WTC11 (cell line): Measurements from ENCODE around the gene OR9Q1. TPM values are rescaled to one million over a fixed set of nuclear protein-coding genes. Genes with fewer than 3 reads are reported as not detected.

ENCODE experiments used
- ATAC-seq: fragments of 200-7000 bp; cut with Tn5 transposase; 2 replicates; pipeline ENCODE4 v1.10.0; 2021; ENCODE audit warnings: mild to moderate bottlenecking, moderate library complexity
- CTCF ChIA-PET: fragments of 300-600 bp; sonication (Branson Sonifier 250); formaldehyde crosslinking; loops from one replicate; lab custom pipeline; 2021; ENCODE audit warnings: antibody characterized with exemption; lab: Charles Lee
- POLR2A ChIA-PET: fragments of 350-600 bp; sonication (Branson Sonifier 250); formaldehyde crosslinking; loops from one replicate; lab custom pipeline; 2021; ENCODE audit warnings: antibody characterized with exemption; lab: Charles Lee
- DNase-seq: peaks from one replicate; pipeline ENCODE4 v3.0.0; 2021; ENCODE audit warnings: low spot score
- H3K27ac Mint-ChIP-seq: 2 replicates; pipeline ENCODE4 v1.8.0; 2021; ENCODE audit warnings: mixed read lengths
- H3K27me3 Mint-ChIP-seq: 2 replicates; pipeline ENCODE4 v1.8.0; 2021; ENCODE audit warnings: low read depth, mild to moderate bottlenecking, moderate library complexity, mixed read lengths
- H3K36me3 Mint-ChIP-seq: 2 replicates; pipeline ENCODE4 v1.8.0; 2021; ENCODE audit warnings: mixed read lengths
- H3K4me1 Mint-ChIP-seq: 2 replicates; pipeline ENCODE4 v1.8.0; 2022; ENCODE audit warnings: mixed read lengths
- H3K4me3 Mint-ChIP-seq: 2 replicates; pipeline ENCODE4 v1.8.0; 2021; ENCODE audit warnings: mild to moderate bottlenecking, moderate library complexity, mixed read lengths
- H3K9me3 Mint-ChIP-seq: 2 replicates; pipeline ENCODE4 v1.8.0; 2021; ENCODE audit warnings: mixed read lengths
- CREB1 ChIP-seq: sonication (generic); formaldehyde crosslinking; IDR thresholded peaks from 2 replicates; pipeline ENCODE4 v1.8.0; 2023; ENCODE audit warnings: mild to moderate bottlenecking, missing genetic modification reagents
- CREM ChIP-seq: sonication (generic); formaldehyde crosslinking; IDR thresholded peaks from 2 replicates; pipeline ENCODE4 v1.8.1; 2022; ENCODE audit warnings: mild to moderate bottlenecking, missing genetic modification reagents, moderate library complexity
- FOXJ3 ChIP-seq: sonication (generic); formaldehyde crosslinking; IDR thresholded peaks from 2 replicates; pipeline ENCODE4 v1.9.0; 2021; ENCODE audit warnings: missing genetic modification reagents, mild to moderate bottlenecking, borderline replicate concordance
- GABPB1 ChIP-seq: sonication (generic); formaldehyde crosslinking; IDR thresholded peaks from 2 replicates; pipeline ENCODE4 v1.8.1; 2023; ENCODE audit warnings: mild to moderate bottlenecking, missing genetic modification reagents
- GRHL2 ChIP-seq: fragments of 250-450 bp; sonication (Bioruptor Pico); IDR thresholded peaks from 2 replicates; pipeline ENCODE4 v1.8.0; 2022; ENCODE audit warnings: mild to moderate bottlenecking, moderate library complexity; ENCODE audit not compliant: insufficient replicate concordance, severe bottlenecking
- JUN ChIP-seq: sonication (generic); formaldehyde crosslinking; IDR thresholded peaks from 2 replicates; pipeline ENCODE4 v1.8.0; 2023; ENCODE audit warnings: mild to moderate bottlenecking, missing genetic modification reagents
- MYBL2 ChIP-seq: sonication (generic); formaldehyde crosslinking; IDR thresholded peaks from 2 replicates; pipeline ENCODE4 v1.8.1; 2023; ENCODE audit warnings: mild to moderate bottlenecking, moderate library complexity, missing genetic modification reagents
- NFYB ChIP-seq: sonication (generic); formaldehyde crosslinking; conservative IDR thresholded peaks from 2 replicates; pipeline ENCODE4 v1.8.0; 2022; ENCODE audit warnings: low read depth, missing genetic modification reagents
- OVOL2 ChIP-seq: fragments of 250-450 bp; sonication (Bioruptor Pico); IDR thresholded peaks from 2 replicates; pipeline ENCODE4 v1.9.0; 2021; ENCODE audit warnings: mild to moderate bottlenecking, borderline replicate concordance
- RORB ChIP-seq: fragments of 250-450 bp; sonication (Bioruptor Pico); IDR thresholded peaks from 2 replicates; pipeline ENCODE4 v1.9.0; 2021; ENCODE audit warnings: mild to moderate bottlenecking
- SMAD3 ChIP-seq: sonication (generic); formaldehyde crosslinking; IDR thresholded peaks from 2 replicates; pipeline ENCODE4 v1.8.0; 2022; ENCODE audit warnings: missing genetic modification reagents, mild to moderate bottlenecking, borderline replicate concordance
- ZNF263 ChIP-seq: sonication (generic); formaldehyde crosslinking; IDR thresholded peaks from 2 replicates; pipeline ENCODE4 v1.8.1; 2022; ENCODE audit warnings: low read depth, mild to moderate bottlenecking, moderate library complexity, missing genetic modification reagents
- ZNF423 ChIP-seq: fragments of 250-450 bp; sonication (Bioruptor Pico); IDR thresholded peaks from 2 replicates; pipeline ENCODE4 v2.1.2; 2022; ENCODE audit warnings: mild to moderate bottlenecking, moderate library complexity
- total RNA-seq: library from RNA; stranded (reverse); gene quantifications from 3 replicates; pipeline ENCODE4 v1.2.3, GENCODE V29; 2021
- TF ChIP-seq, protein P1 (sequence below): sonication (generic); formaldehyde crosslinking; IDR thresholded peaks from 2 replicates; pipeline ENCODE4 v1.8.0; 2022; ENCODE audit warnings: missing genetic modification reagents
- TF ChIP-seq, protein P2 (sequence below): fragments of 250-450 bp; sonication (Bioruptor Pico); IDR thresholded peaks from 2 replicates; pipeline ENCODE4 v2.1.2; 2022; ENCODE audit warnings: mild to moderate bottlenecking, moderate library complexity
- TF ChIP-seq, protein P3 (sequence below): sonication (generic); formaldehyde crosslinking; IDR thresholded peaks from 2 replicates; pipeline ENCODE4 v1.8.0; 2023; ENCODE audit warnings: missing genetic modification reagents
- TF ChIP-seq, protein P4 (sequence below): fragments of 250-450 bp; sonication (Bioruptor Pico); IDR thresholded peaks from 2 replicates; pipeline ENCODE4 v1.8.0; 2021; ENCODE audit warnings: mild to moderate bottlenecking
- TF ChIP-seq, protein P5 (sequence below): sonication (generic); formaldehyde crosslinking; IDR thresholded peaks from 2 replicates; pipeline ENCODE4 v1.8.1; 2022; ENCODE audit warnings: missing genetic modification reagents, borderline replicate concordance
- TF ChIP-seq, protein P6 (sequence below): sonication (generic); formaldehyde crosslinking; IDR thresholded peaks from 2 replicates; pipeline ENCODE4 v1.8.1; 2023; ENCODE audit warnings: mild to moderate bottlenecking, missing genetic modification reagents, moderate library complexity
- TF ChIP-seq, protein P7 (sequence below): sonication (generic); formaldehyde crosslinking; IDR thresholded peaks from 2 replicates; pipeline ENCODE4 v1.8.1; 2023; ENCODE audit warnings: mild to moderate bottlenecking, missing genetic modification reagents

The OR9Q1 gene
- total RNA-seq, 1 experiment from 2014 or later, result not detected

DNA sequence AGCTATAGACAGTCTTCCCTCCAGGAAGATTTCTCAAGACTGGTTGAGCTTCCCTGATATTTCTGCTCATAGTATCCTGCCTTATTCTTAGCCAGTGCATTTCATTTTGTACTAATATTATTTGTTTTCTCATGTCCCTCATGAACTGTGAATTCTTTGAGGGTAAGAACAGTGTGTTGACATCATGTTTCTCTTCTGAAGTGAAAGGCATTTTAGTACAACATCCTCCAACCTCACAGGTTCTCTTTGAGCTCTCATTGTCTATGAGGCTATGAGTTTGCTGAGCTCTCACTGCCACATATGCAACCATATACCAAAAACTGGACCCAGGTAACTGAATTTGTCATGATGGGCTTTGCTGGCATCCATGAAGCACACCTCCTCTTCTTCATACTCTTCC is 7.0 kb downstream of the OR9Q1 start, which contains the start of gene OR6Q1:
Gene OR6Q1, plus strand, starts transcription at position 301 of the 400 bp plus-strand sequence. Its CDS starts 0 bp downstream, at position 301.
- DNase-seq (no peak), ATAC-seq (no peak)
- Mint-ChIP-seq H3K36me3 (no peaks in the 10 kb centered on the region), H3K27ac (no peak within 1 kb of the TSS), H3K4me1 (no peaks in the 10 kb centered on the region), H3K9me3 (peaks cover 20% of the 10 kb centered on the region)
- TF ChIP-seq OVOL2 (CRISPR knock-in tag) (no peak), SMAD3 (no peak), JUN (CRISPR knock-in tag) (no peak), ZNF423 (CRISPR knock-in tag) (no peak), ZNF263 (CRISPR knock-in tag) (no peak), GRHL2 (CRISPR knock-in tag) (no peak), NFYB (CRISPR knock-in tag) (no peak), GABPB1 (CRISPR knock-in tag) (no peak), CREB1 (CRISPR knock-in tag) (no peak)
- TF ChIP-seq, protein P1, sequence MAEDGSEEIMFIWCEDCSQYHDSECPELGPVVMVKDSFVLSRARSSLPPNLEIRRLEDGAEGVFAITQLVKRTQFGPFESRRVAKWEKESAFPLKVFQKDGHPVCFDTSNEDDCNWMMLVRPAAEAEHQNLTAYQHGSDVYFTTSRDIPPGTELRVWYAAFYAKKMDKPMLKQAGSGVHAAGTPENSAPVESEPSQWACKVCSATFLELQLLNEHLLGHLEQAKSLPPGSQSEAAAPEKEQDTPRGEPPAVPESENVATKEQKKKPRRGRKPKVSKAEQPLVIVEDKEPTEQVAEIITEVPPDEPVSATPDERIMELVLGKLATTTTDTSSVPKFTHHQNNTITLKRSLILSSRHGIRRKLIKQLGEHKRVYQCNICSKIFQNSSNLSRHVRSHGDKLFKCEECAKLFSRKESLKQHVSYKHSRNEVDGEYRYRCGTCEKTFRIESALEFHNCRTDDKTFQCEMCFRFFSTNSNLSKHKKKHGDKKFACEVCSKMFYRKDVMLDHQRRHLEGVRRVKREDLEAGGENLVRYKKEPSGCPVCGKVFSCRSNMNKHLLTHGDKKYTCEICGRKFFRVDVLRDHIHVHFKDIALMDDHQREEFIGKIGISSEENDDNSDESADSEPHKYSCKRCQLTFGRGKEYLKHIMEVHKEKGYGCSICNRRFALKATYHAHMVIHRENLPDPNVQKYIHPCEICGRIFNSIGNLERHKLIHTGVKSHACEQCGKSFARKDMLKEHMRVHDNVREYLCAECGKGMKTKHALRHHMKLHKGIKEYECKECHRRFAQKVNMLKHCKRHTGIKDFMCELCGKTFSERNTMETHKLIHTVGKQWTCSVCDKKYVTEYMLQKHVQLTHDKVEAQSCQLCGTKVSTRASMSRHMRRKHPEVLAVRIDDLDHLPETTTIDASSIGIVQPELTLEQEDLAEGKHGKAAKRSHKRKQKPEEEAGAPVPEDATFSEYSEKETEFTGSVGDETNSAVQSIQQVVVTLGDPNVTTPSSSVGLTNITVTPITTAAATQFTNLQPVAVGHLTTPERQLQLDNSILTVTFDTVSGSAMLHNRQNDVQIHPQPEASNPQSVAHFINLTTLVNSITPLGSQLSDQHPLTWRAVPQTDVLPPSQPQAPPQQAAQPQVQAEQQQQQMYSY (CRISPR knock-in tag), result no peak
- TF ChIP-seq, protein P2, sequence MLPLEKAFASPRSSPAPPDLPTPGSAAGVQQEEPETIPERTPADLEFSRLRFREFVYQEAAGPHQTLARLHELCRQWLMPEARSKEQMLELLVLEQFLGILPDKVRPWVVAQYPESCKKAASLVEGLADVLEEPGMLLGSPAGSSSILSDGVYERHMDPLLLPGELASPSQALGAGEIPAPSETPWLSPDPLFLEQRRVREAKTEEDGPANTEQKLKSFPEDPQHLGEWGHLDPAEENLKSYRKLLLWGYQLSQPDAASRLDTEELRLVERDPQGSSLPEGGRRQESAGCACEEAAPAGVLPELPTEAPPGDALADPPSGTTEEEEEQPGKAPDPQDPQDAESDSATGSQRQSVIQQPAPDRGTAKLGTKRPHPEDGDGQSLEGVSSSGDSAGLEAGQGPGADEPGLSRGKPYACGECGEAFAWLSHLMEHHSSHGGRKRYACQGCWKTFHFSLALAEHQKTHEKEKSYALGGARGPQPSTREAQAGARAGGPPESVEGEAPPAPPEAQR, result no peak
- TF ChIP-seq, protein P3, sequence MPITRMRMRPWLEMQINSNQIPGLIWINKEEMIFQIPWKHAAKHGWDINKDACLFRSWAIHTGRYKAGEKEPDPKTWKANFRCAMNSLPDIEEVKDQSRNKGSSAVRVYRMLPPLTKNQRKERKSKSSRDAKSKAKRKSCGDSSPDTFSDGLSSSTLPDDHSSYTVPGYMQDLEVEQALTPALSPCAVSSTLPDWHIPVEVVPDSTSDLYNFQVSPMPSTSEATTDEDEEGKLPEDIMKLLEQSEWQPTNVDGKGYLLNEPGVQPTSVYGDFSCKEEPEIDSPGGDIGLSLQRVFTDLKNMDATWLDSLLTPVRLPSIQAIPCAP (CRISPR knock-in tag), result no peak
- TF ChIP-seq, protein P4, sequence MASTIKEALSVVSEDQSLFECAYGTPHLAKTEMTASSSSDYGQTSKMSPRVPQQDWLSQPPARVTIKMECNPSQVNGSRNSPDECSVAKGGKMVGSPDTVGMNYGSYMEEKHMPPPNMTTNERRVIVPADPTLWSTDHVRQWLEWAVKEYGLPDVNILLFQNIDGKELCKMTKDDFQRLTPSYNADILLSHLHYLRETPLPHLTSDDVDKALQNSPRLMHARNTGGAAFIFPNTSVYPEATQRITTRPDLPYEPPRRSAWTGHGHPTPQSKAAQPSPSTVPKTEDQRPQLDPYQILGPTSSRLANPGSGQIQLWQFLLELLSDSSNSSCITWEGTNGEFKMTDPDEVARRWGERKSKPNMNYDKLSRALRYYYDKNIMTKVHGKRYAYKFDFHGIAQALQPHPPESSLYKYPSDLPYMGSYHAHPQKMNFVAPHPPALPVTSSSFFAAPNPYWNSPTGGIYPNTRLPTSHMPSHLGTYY, result no peak
- TF ChIP-seq, protein P5, sequence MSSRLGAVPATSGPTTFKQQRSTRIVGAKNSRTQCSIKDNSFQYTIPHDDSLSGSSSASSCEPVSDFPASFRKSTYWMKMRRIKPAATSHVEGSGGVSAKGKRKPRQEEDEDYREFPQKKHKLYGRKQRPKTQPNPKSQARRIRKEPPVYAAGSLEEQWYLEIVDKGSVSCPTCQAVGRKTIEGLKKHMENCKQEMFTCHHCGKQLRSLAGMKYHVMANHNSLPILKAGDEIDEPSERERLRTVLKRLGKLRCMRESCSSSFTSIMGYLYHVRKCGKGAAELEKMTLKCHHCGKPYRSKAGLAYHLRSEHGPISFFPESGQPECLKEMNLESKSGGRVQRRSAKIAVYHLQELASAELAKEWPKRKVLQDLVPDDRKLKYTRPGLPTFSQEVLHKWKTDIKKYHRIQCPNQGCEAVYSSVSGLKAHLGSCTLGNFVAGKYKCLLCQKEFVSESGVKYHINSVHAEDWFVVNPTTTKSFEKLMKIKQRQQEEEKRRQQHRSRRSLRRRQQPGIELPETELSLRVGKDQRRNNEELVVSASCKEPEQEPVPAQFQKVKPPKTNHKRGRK (CRISPR knock-in tag), result no peak
- TF ChIP-seq, protein P6, sequence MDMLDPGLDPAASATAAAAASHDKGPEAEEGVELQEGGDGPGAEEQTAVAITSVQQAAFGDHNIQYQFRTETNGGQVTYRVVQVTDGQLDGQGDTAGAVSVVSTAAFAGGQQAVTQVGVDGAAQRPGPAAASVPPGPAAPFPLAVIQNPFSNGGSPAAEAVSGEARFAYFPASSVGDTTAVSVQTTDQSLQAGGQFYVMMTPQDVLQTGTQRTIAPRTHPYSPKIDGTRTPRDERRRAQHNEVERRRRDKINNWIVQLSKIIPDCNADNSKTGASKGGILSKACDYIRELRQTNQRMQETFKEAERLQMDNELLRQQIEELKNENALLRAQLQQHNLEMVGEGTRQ (CRISPR knock-in tag), result no peak
- TF ChIP-seq, all 79 proteins: peak for 0
- Mint-ChIP-seq H3K27me3 (peaks cover 3% of the 10 kb centered on the region; the same call in 1 of the 2 replicates), H3K4me3 (no peak within 1 kb of the TSS)
- ChIA-PET CTCF (interaction anchor here (1.0 kb wide), 1 partner anchor 9 kb away, joined by 3 read pairs; no protein-coding TSS in a partner anchor), POLR2A (no interaction called here)

DNA sequence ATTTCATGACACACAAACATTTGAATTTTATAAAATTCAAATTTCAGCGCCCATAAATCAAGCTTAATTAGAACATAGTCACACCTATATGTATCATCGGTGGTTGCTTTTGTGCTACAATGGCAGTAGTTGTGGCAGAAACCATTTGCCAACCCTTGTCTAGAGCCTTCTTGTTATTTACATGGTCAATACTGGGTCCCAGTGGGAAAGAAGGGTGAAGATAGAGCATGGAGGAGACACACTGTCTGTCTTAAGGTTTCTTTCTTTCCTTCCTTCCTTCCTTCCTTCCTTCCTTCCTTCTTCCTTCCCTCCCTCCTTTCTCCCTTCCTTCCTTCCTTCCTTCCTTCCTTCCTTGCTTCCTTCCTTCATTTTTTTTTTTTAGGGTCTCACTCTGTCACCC is 10.8 kb downstream of the OR9Q1 start:
- Mint-ChIP-seq H3K4me3 (no peak overlapping the region), H3K36me3 (peaks cover 6% of the 10 kb centered on the region), H3K27ac (no peak overlapping the region), H3K9me3 (peaks cover 33% of the 10 kb centered on the region), H3K27me3 (peaks cover 8% of the 10 kb centered on the region), H3K4me1 (no peaks in the 10 kb centered on the region)
- ChIA-PET CTCF (no interaction called here), POLR2A (interaction anchor here (0.6 kb wide), 1 partner anchor 480 kb away, joined by 5 read pairs; no protein-coding TSS in a partner anchor)
- TF ChIP-seq FOXJ3 (CRISPR knock-in tag), result no peak
- TF ChIP-seq CREM (CRISPR knock-in tag), result no peak
- no peak for TF ChIP-seq RORB (CRISPR knock-in tag)
- TF ChIP-seq, protein P2, result no peak
- TF ChIP-seq MYBL2 (CRISPR knock-in tag), result no peak
- TF ChIP-seq, protein P7, sequence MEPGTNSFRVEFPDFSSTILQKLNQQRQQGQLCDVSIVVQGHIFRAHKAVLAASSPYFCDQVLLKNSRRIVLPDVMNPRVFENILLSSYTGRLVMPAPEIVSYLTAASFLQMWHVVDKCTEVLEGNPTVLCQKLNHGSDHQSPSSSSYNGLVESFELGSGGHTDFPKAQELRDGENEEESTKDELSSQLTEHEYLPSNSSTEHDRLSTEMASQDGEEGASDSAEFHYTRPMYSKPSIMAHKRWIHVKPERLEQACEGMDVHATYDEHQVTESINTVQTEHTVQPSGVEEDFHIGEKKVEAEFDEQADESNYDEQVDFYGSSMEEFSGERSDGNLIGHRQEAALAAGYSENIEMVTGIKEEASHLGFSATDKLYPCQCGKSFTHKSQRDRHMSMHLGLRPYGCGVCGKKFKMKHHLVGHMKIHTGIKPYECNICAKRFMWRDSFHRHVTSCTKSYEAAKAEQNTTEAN (CRISPR knock-in tag), result no peak
- DNase-seq (no peak), ATAC-seq (no peak)
